Right cardiac atrium (tissue), 5 donors: ENCODE data around the gene AP2A1. TPM values are rescaled to one million over a fixed set of nuclear protein-coding genes. Genes with fewer than 3 reads are reported as not detected.
A peak's percentile ranks its signal among the peaks of the same experiment; 100 is the strongest.
"Not testable (repeated sequence)": the region's sequence is repeated elsewhere in the genome, so short reads cannot be mapped to it uniquely, and the experiment has no call there.

Source experiments
- ATAC-seq, 2 donors: fragments of 200-7000 bp; cut with Tn5 transposase; one replicate each; pipeline versions ENCODE4 v1.8.0 to v1.9.1; 2020; ENCODE audit warnings: moderate library complexity in 2 of 2, mild to moderate bottlenecking in 1 of 2
- DNase-seq, 3 donors: peaks; one replicate each; pipeline ENCODE4 v3.0.0-alpha.2; 2020
- H3K27ac ChIP-seq: one replicate; pipeline ENCODE4 v1.5.1; 2013; ENCODE audit warnings: mild to moderate bottlenecking, low read length, control low read depth, moderate library complexity
- H3K27me3 ChIP-seq: one replicate; pipeline ENCODE4 v1.6.1; 2013; ENCODE audit not compliant: control insufficient read depth, insufficient read depth
- H3K4me1 ChIP-seq: one replicate; pipeline ENCODE4 v1.6.1; 2013; ENCODE audit warnings: low read length; ENCODE audit not compliant: control insufficient read depth, insufficient read depth
- H3K4me3 ChIP-seq: one replicate; pipeline ENCODE4 v1.5.1; 2013; ENCODE audit warnings: low read length, control low read depth
- H3K9me3 ChIP-seq: one replicate; pipeline ENCODE4 v1.6.1; 2013; ENCODE audit warnings: low read length; ENCODE audit not compliant: control insufficient read depth
- WGBS: extraction: QIAGEN DNeasy Blood & Tissue Kit; methylation state at CpG from one replicate; pipeline ENCODE4 v1.1.7; 2013; 5-methylcytosine and 5-hydroxymethylcytosine counted together
- intact Hi-C, 4 donors: fragments of 100-400 bp; cut with DNase I; formaldehyde crosslinking; loops; one replicate each; pipeline versions ENCODE4 v1.11.0 to v1.14.0; 2022 to 2023
- polyA plus RNA-seq: library from polyadenylated mRNA; stranded (reverse); fragments of 200-250 nt; gene quantifications from one replicate; pipeline ENCODE4 v1.2.3, GENCODE V29; 2013
- total RNA-seq, 4 donors: library from RNA; stranded (reverse); fragmentation: NEBNext Ultra II Directional; extraction: Animal tissue kit (Norgen Biotek cat#: 25700); gene quantifications; one replicate each; pipeline ENCODE4 v1.2.1, GENCODE V29; 2021
- donor health status: healthy with polysubstance abuse.
- donor health status: DM: no; HTN: yes; CAD: no.
- donor health status: DM: no; HTN: no; CAD: no.
- donor health status: DM: no; HTN: yes; CAD: no; lungs with severe emphysema.
- donor health status: DM: yes; HTN: yes; CAD: no.

Gene AP2A1
- total and polyA plus RNA-seq, 5 donors, result 50.8 to 80.7 (median 72.9) TPM

DNA sequence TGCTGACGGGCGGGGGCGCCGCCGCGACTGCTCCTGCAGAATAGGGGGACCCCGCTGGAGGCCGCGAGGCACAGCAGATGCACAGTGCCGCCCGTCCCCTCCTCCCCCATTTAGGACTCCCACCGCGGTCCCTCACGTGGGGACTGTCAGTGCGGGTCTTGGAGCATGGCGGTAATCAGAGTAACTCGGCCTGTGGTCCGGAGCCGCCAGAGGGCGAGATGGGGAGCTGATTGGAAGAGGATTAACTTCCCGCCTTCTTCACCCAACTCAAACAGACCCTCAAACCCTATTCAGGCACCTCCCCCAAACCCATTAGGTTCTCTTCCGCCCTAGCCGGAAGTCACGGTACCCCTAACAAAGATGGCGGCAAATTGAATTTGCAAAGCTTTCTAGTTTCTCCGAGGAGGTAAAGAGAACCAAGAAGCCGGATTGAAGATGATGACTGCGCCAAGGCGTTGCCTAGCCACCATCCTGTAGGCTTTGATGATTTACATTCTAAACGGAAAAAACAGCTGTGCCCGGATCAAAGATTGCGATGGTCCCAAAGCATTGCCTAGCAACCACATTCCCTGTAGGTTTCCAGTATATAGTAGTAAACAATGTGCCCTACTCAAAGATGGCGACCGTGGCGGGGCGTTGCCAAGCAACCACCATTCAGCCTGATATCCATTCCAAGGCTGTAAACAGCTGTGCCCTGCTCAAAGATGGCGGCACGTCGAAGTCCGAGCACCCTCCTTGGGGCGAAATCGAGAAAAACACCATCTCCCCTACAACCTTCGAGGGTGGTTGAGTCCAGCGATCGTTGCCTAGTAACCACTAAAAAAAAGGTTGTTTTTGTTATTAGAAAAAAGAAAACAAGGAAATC lies 46.4 kb downstream of the AP2A1 start, which contains the start of gene FUZ:
Gene FUZ, minus strand, starts transcription at position 296 of the 865 bp plus-strand sequence. Its CDS starts 186 bp downstream, at position 110.
- Histone ChIP-seq H3K27me3 (no peaks in the 10 kb centered on the region), H3K4me3 (peak within 1 kb of the TSS; percentile 86), H3K4me1 (peaks cover 1% of the 10 kb centered on the region), H3K27ac (peak within 1 kb of the TSS; percentile 90), H3K9me3 (no peaks in the 10 kb centered on the region)
- intact Hi-C loops, result loop anchor here in 2 of 4 donors (10.0 kb wide), 1 partner anchor 52 kb away; the partner anchor contains the start of gene PNKP (in 2 of the 2)
- ATAC-seq (peak; percentile 81 to 85), DNase-seq (peak; percentile 98 to 99 (median 98))
- WGBS, result under 1% methylated on average over 45 of the region's 45 CpGs

DNA sequence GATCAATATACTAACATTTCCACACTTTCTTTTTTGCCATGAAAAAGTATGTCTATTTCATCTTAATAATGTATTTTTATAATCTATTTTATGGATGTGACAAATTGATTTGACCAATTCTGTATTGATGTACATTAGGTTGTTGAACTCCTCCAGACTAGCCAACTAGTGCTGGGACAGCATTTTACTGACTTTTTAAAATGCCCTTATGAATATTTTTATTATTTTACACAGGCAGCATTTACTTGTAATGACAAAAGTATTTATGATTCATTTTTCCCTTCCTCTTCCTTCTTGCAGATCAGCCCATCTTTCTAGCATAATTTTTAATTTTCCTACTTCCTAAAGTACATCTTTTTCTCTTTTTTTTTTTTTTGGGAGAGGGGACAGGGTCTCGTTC lies 47.2 kb downstream of the AP2A1 start:
- peaks cover 2% of the 10 kb centered on the region for H3K4me1 ChIP-seq
- no peaks in the 10 kb centered on the region for H3K9me3 ChIP-seq
- DNase-seq (no peak), ATAC-seq (no peak)
- peak overlapping the region; percentile 12 for H3K27ac ChIP-seq
- no peaks in the 10 kb centered on the region for H3K27me3 ChIP-seq
- 77% methylated on average over 1 of the region's 1 CpG for WGBS
- no peak overlapping the region for H3K4me3 ChIP-seq
- intact Hi-C loops, result loop anchor here in 2 of 4 donors (10.0 kb wide), 1 partner anchor 51 kb away; the partner anchor contains the start of gene PNKP (in 2 of the 2)

DNA sequence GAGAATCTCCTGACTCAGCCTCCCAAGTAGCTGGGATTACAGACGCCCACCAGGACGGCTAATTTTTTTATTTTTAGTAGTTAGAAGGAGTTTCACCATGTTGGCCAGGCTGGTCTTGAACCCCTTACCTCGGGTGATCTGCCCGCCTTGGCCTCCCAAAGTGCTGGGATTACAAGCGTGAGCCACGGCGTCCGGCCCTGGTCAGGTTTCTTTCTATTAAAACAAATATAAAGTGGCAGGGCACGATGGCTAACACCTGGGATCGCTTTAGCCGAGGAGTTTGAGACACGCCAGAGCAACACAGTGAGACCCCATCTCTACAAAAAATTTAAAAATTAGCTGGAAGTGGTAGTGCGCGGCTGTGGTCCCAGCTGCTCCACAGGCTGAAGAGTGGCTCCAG lies 49.8 kb downstream of the AP2A1 start:
- ATAC-seq (no peak), DNase-seq (no peak)
- intact Hi-C loops, result loop anchor here in 3 of 4 donors (5.0 to 10.0 kb wide), 2 partner anchors 48 to 51 kb away; partner anchors contain the start of gene PNKP (in 3 of the 3)
- Histone ChIP-seq H3K9me3 (no peaks in the 10 kb centered on the region), H3K27me3 (no peaks in the 10 kb centered on the region), H3K4me3 (peak overlapping the region; percentile 38), H3K4me1 (peaks cover 3% of the 10 kb centered on the region), H3K27ac (peak overlapping the region; percentile 57)
- 87% methylated on average over 14 of the region's 14 CpGs for WGBS

DNA sequence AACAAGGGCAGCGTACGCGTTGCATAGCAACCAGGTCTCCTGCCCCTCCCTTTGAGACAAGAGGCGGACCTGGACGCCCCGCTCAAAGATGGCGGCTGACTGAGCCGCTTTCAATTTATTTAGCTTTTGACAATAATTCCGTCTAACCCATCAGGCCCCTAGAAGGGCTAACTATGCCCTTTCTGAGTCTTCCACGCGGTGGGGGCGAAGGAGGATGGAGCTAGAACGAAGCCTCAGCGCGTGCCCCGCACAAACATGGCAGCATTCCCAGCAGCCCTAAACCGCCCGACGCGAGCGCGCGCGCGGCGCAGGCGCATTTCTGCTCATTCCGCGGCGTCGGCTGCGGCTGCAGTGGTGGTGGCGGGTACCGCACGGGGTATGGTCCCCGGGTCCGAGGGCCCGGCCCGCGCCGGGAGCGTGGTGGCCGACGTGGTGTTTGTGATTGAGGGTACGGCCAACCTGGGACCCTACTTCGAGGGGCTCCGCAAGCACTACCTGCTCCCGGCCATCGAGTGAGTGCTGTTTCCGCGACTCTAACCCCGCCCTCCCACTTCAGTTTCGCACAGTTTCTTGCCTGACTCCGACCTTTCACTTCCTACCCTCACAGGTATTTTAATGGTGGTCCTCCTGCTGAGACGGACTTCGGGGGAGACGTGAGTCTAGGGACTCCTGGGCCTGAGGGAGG lies 51.3 kb downstream of the AP2A1 start, which contains the start of gene MED25:
Gene MED25, plus strand, starts transcription at position 326 of the 685 bp plus-strand sequence. Its CDS starts 53 bp downstream, at position 379.
- DNase-seq, result peak; percentile 88 to 96 (median 95)
- peak within 1 kb of the TSS; percentile 65 for H3K4me3 ChIP-seq
- peaks cover 3% of the 10 kb centered on the region for H3K4me1 ChIP-seq
- WGBS, result under 1% methylated on average over 57 of the region's 57 CpGs
- intact Hi-C loops, result loop anchor here in 3 of 4 donors (5.0 to 10.0 kb wide), 2 partner anchors 47 to 49 kb away; partner anchors contain the start of gene PNKP (in 3 of the 3)
- H3K27me3 ChIP-seq, result no peaks in the 10 kb centered on the region
- ATAC-seq, result peak; percentile 84 to 85
- H3K27ac ChIP-seq, result peak within 1 kb of the TSS; percentile 98
- H3K9me3 ChIP-seq, result no peaks in the 10 kb centered on the region

DNA sequence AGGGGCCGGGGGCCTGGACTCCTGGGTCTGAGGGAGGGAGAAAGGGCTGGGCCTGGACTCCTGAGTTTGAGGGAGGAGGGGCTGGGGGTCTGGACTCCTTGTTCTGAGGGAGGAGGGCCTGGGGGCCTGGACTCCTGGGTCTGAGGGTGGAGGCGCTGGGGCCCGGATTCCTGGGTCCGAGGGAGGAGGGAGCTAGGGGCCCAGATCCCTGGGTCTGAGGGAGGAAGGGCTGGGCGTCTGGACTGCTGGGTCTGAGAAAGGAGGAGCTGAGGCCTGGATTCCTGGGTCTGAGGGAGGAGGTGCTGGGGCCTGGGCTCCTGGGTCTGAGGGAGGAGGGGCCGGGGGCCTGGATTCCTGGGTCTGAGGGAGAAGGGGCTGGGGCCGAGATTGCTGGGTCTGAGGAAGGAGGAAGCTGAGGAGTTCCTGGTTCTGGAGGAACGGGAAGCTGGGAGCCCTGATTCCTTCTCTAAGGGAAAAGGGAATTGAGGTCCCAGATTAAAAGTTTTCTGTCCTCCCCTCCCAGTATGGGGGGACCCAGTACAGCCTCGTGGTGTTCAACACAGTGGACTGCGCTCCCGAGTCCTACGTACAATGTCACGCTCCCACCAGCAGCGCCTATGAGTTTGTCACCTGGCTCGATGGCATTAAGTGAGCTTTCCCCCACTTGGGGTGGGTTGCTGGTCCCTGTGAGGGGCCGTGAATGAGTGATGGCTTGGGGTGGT lies 52.0 kb downstream of the AP2A1 start:
- intact Hi-C loops, result loop anchor here in 3 of 4 donors (5.0 to 10.0 kb wide), 2 partner anchors 46 to 48 kb away; partner anchors contain the start of gene PNKP (in 3 of the 3)
- no peak for ATAC-seq
- Histone ChIP-seq H3K27me3 (no peaks in the 10 kb centered on the region), H3K27ac (peak overlapping the region; percentile 98), H3K4me1 (peaks cover 3% of the 10 kb centered on the region), H3K4me3 (peak overlapping the region; percentile 65), H3K9me3 (no peaks in the 10 kb centered on the region)
- 22% methylated on average over 16 of the region's 16 CpGs for WGBS
- DNase-seq, result peak in 2 of 3 donors; percentile 42 to 68

GRCh38 chr19:49819452-49820115 lies 52.8 kb downstream of the AP2A1 start:
- not testable (repeated sequence) for H3K9me3 ChIP-seq, H3K4me1 ChIP-seq, H3K27me3 ChIP-seq, H3K4me3 ChIP-seq, ATAC-seq
- intact Hi-C loops, result loop anchor here in 3 of 4 donors (5.0 to 10.0 kb wide), 2 partner anchors 45 to 48 kb away; partner anchors contain the start of gene PNKP (in 3 of the 3)
- peak in 1 of 3 donors; percentile 65 for DNase-seq
- 74% methylated on average over 7 of the region's 7 CpGs for WGBS
- H3K27ac ChIP-seq, result peak overlapping the region; percentile 51

GRCh38 chr19:49820125-49820524 lies 53.3 kb downstream of the AP2A1 start:
- 54% methylated on average over 10 of the region's 10 CpGs for WGBS
- no peak for ATAC-seq
- no peaks in the 10 kb centered on the region for H3K27me3 ChIP-seq
- intact Hi-C loops, result no loop called here
- H3K27ac ChIP-seq, result peak overlapping the region; percentile 51
- peak in 1 of 3 donors; percentile 44 for DNase-seq
- no peak overlapping the region for H3K4me3 ChIP-seq
- H3K4me1 ChIP-seq, result peaks cover 3% of the 10 kb centered on the region
- no peaks in the 10 kb centered on the region for H3K9me3 ChIP-seq

GRCh38 chr19:49823472-49823871 lies 56.7 kb downstream of the AP2A1 start:
- intact Hi-C loops, result no loop called here
- WGBS, result 95% methylated on average over 12 of the region's 12 CpGs
- H3K27me3 ChIP-seq, result no peaks in the 10 kb centered on the region
- ATAC-seq, result no peak
- H3K4me1 ChIP-seq, result peaks cover 3% of the 10 kb centered on the region
- DNase-seq, result peak in 1 of 3 donors; percentile 2
- H3K9me3 ChIP-seq, result no peaks in the 10 kb centered on the region
- H3K4me3 ChIP-seq, result no peak overlapping the region
- H3K27ac ChIP-seq, result no peak overlapping the region

DNA sequence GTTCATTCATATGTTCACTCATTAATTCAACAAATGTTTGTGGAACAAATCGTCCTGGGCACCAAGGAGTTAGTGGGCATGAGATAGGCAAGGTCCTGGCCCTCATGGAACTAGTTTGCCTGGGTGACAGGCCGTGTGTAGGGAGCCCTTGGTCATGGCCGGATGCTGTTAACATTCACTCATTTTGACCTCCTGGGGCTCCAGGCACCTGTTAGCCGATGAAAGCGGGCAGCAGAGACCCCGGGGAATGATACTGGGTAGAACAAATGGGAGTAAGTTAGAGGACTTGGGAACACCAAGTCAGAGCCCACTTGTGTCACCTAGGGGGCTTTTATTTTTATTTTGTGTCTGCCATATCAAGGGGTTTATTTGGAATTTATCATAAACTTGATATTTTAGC lies 57.9 kb downstream of the AP2A1 start:
- H3K4me3 ChIP-seq, result no peak overlapping the region
- 88% methylated on average over 6 of the region's 6 CpGs for WGBS
- no peaks in the 10 kb centered on the region for H3K4me1 ChIP-seq
- H3K27me3 ChIP-seq, result no peaks in the 10 kb centered on the region
- DNase-seq, result peak in 2 of 3 donors; percentile 7 to 23
- H3K27ac ChIP-seq, result no peak overlapping the region
- ATAC-seq, result no peak
- intact Hi-C loops, result no loop called here
- no peaks in the 10 kb centered on the region for H3K9me3 ChIP-seq

- intact Hi-C loops, result no loop called here
- ATAC-seq (no peak), DNase-seq (peak in 2 of 3 donors; percentile 32 to 35)
- no peaks in the 10 kb centered on the region for H3K9me3 ChIP-seq
- no peaks in the 10 kb centered on the region for H3K27me3 ChIP-seq
- H3K27ac ChIP-seq, result no peak overlapping the region
- H3K4me1 ChIP-seq, result no peaks in the 10 kb centered on the region
- H3K4me3 ChIP-seq, result no peak overlapping the region
- 93% methylated on average over 14 of the region's 14 CpGs for WGBS
Measured at GRCh38 chr19:49827034-49827433, 60.2 kb downstream of the AP2A1 start.
